Esophagus squamous epithelium (tissue), 5 donors: ENCODE measurements around the gene ADARB2. TPM values are rescaled to one million over a fixed set of nuclear protein-coding genes. Genes with fewer than 3 reads are reported as not detected.
A peak's percentile ranks its signal among the peaks of the same experiment; 100 is the strongest.

ENCODE experiments used
- DNase-seq: peaks from one replicate; lab custom pipeline; 2025; lab: John Stamatoyannopoulos, UW
- H3K27ac ChIP-seq, 4 donors: fragments of 200-600 bp; sonication (generic); one replicate each; pipeline ENCODE4 v1.5.1; 2016 to 2019; ENCODE audit warnings: mild to moderate bottlenecking in 1 of 4
- H3K27me3 ChIP-seq, 4 donors: fragments of 200-600 bp; sonication (generic); 1 replicate in 3 of 4; 2 replicates in 1 of 4; pipeline versions ENCODE4 v1.5.1 to v1.6.0; 2017 to 2021; ENCODE audit warnings: antibody characterized with exemption in 1 of 4
- H3K36me3 ChIP-seq, 3 donors: fragments of 200-600 bp; sonication (generic); one replicate each; pipeline ENCODE4 v1.5.1; 2016 to 2019
- H3K4me1 ChIP-seq, 3 donors: fragments of 200-600 bp; sonication (generic); one replicate each; pipeline ENCODE4 v1.5.1; 2017 to 2019
- H3K4me3 ChIP-seq, 4 donors: fragments of 200-600 bp; sonication (generic); 1 replicate in 3 of 4; 2 replicates in 1 of 4; pipeline ENCODE4 v1.5.1; 2016 to 2019; ENCODE audit warnings: mild to moderate bottlenecking in 2 of 4, moderate library complexity in 1 of 4
- H3K9me3 ChIP-seq, 3 donors: fragments of 200-600 bp; sonication (generic); one replicate each; pipeline ENCODE4 v1.5.1; 2016 to 2019
- POLR2A ChIP-seq, 4 donors: fragments of 450-650 bp; IDR thresholded peaks; one replicate each; pipeline ENCODE4 v1.6.1; 2017; ENCODE audit warnings: antibody characterized with exemption in 4 of 4, mild to moderate bottlenecking in 4 of 4, moderate library complexity in 3 of 4
- WGBS, 2 donors: methylation state at CpG; one replicate each; pipeline ENCODE4 v1.1.5; 2018; 5-methylcytosine and 5-hydroxymethylcytosine counted together
- intact Hi-C: fragments of 100-400 bp; cut with DNase I; formaldehyde crosslinking; loops from one replicate; pipeline ENCODE4 v1.15.0; 2022
- total RNA-seq, 4 donors: library from RNA; depleted of rRNA; stranded (reverse); fragments of >200 nt; gene quantifications; one replicate each; pipeline ENCODE4 v1.1.0, GENCODE V29; 2016
- TF ChIP-seq, protein P1 (sequence below), 6 experiments: fragments of 450-650 bp in 4 of 6; fragments of 200-600 bp in 2 of 6; sonication (generic) in 2 of 6; IDR thresholded peaks; one replicate each; pipeline ENCODE4 v1.5.1; 2016 to 2019; ENCODE audit warnings: antibody characterized with exemption in 6 of 6, mild to moderate bottlenecking in 4 of 6, moderate library complexity in 4 of 6
- donor health status: DM: yes; HTN: yes; CAD: no.

The ADARB2 gene
- total RNA-seq, 4 donors from 2014 or later: 0.21 to 3.5 (median 1.5) TPM

DNA sequence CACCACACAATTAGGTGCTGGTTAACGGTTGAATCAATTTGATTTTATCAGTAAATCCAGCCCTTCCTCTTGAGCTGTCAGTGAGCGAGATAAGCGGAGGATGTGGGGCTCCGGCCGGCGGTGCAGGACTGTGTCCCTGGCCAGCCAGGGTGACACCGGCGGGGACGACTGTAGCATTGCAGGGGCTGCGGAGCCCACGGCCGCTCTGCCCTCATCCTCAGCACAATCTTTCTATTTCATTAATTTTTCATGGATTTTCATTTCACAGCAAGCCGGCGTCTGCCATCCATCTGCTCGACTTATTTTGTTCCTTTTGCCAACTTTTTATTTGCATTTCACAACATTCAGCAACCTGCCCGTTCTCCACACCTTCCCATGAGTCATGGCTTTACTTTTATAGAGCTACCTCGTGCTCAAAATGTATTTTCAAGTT is 4.7 kb downstream of the ADARB2 start:
- Histone ChIP-seq H3K4me3 (peak overlapping the region; percentile 13 to 54 (median 30)), H3K4me1 (peaks cover 3 to 39% (median 8%) of the 10 kb centered on the region in 3 donors), H3K36me3 (no peaks in the 10 kb centered on the region), H3K9me3 (no peaks in the 10 kb centered on the region), H3K27ac (no peak overlapping the region), H3K27me3 (peaks cover 0 to 64% (median 7%) of the 10 kb centered on the region in 4 donors)
- 19 to 33% methylated on average over 17 of the region's 17 CpGs for WGBS, 2 donors
- intact Hi-C loops: no loop called here
- no peak for DNase-seq
- no peak for TF ChIP-seq POLR2A (IDR thresholded peaks at IDR 0.05)
- TF ChIP-seq, protein P1, sequence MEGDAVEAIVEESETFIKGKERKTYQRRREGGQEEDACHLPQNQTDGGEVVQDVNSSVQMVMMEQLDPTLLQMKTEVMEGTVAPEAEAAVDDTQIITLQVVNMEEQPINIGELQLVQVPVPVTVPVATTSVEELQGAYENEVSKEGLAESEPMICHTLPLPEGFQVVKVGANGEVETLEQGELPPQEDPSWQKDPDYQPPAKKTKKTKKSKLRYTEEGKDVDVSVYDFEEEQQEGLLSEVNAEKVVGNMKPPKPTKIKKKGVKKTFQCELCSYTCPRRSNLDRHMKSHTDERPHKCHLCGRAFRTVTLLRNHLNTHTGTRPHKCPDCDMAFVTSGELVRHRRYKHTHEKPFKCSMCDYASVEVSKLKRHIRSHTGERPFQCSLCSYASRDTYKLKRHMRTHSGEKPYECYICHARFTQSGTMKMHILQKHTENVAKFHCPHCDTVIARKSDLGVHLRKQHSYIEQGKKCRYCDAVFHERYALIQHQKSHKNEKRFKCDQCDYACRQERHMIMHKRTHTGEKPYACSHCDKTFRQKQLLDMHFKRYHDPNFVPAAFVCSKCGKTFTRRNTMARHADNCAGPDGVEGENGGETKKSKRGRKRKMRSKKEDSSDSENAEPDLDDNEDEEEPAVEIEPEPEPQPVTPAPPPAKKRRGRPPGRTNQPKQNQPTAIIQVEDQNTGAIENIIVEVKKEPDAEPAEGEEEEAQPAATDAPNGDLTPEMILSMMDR (IDR thresholded peaks at IDR 0.05): no peak

DNA sequence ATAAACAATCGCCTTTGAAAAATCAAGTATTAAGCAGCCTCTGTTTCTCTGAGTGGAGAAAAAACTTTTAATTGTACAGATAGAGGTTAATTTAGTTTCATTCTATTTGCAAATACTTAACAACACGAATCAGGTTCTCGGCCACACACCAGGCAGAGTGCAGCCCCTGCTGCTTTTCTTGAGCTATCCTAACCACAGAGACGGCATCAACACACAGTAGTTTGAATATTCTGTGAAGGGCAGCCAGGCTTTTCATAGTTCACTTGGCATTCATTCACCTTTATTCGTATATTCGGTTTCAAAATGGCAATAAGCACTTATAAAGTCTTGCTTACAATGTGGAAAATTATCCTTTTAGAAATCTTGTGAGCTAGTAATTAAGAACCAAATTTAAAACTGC is 5.7 kb downstream of the ADARB2 start:
- Histone ChIP-seq H3K9me3 (no peaks in the 10 kb centered on the region), H3K27me3 (peaks cover 0 to 61% (median 6%) of the 10 kb centered on the region in 4 donors), H3K27ac (no peak overlapping the region), H3K4me1 (peaks cover 0 to 30% (median 2%) of the 10 kb centered on the region in 3 donors), H3K4me3 (no peak overlapping the region), H3K36me3 (no peaks in the 10 kb centered on the region)
- WGBS, 2 donors: 75 to 85% methylated on average over 6 of the region's 6 CpGs
- no peak for TF ChIP-seq POLR2A (IDR thresholded peaks at IDR 0.05)
- TF ChIP-seq, protein P1 (IDR thresholded peaks at IDR 0.05): no peak
- intact Hi-C loops: no loop called here
- DNase-seq: no peak

DNA sequence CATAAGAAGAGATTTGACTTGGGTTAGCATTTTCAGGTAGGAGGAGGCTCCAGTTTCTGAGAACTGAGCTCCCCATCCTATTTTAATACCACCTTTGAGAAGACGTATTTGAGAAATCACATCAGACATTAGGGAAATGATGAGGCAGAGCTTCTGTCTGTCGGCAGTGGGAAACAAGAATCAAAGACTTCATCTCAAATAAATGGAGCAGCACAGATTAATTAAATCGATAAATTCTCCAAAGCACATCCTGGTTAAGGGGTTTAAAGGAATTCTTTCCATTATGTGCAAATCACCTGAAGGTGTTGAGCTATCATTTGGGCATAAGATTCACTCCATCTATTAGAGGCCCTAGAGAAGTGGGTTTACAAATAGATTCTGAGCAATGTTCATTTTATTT is 7.6 kb downstream of the ADARB2 start:
- Histone ChIP-seq H3K27me3 (peaks cover 0 to 46% (median 2%) of the 10 kb centered on the region in 4 donors), H3K9me3 (no peaks in the 10 kb centered on the region), H3K27ac (no peak overlapping the region), H3K36me3 (no peaks in the 10 kb centered on the region), H3K4me1 (peaks cover 0 to 24% (median 0%) of the 10 kb centered on the region in 3 donors), H3K4me3 (no peak overlapping the region)
- DNase-seq: no peak
- 71 to 79% methylated on average over 3 of the region's 3 CpGs for whole genome bisulfite sequencing, 2 donors
- intact Hi-C loops: no loop called here
- TF ChIP-seq, protein P1 (IDR thresholded peaks at IDR 0.05): no peak
- no peak for TF ChIP-seq POLR2A (IDR thresholded peaks at IDR 0.05)

DNA sequence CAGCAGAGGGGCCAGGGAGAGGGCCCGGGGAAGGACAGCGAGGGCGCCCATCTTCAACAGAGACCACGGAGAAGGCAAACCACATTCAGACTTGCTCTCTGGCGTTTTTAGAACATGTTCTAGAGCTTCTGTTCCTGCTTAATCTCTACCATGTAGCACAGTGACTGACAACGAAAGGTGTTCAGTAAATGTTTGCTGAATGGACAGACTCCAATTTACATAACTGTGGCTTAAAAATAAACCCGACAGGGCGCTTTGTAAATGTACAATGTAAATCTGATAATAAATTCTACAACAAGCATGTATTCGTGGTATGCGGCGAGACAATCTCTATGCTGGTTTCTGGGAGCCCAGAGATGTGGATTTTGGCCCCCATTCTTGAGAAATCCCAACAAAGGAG is 10.5 kb downstream of the ADARB2 start:
- TF ChIP-seq POLR2A (IDR thresholded peaks at IDR 0.05): no peak
- TF ChIP-seq, protein P1 (IDR thresholded peaks at IDR 0.05): no peak
- H3K27ac ChIP-seq: no peak overlapping the region
- no peaks in the 10 kb centered on the region for H3K9me3 ChIP-seq
- H3K4me1 ChIP-seq: peaks cover 0 to 12% (median 0%) of the 10 kb centered on the region in 3 donors
- H3K27me3 ChIP-seq: peaks cover 0 to 30% (median 0%) of the 10 kb centered on the region in 4 donors
- H3K4me3 ChIP-seq: no peak overlapping the region
- 77 to 84% methylated on average over 11 of the region's 11 CpGs for WGBS, 2 donors
- H3K36me3 ChIP-seq: no peaks in the 10 kb centered on the region
- intact Hi-C loops: no loop called here
- no peak for DNase-seq

DNA sequence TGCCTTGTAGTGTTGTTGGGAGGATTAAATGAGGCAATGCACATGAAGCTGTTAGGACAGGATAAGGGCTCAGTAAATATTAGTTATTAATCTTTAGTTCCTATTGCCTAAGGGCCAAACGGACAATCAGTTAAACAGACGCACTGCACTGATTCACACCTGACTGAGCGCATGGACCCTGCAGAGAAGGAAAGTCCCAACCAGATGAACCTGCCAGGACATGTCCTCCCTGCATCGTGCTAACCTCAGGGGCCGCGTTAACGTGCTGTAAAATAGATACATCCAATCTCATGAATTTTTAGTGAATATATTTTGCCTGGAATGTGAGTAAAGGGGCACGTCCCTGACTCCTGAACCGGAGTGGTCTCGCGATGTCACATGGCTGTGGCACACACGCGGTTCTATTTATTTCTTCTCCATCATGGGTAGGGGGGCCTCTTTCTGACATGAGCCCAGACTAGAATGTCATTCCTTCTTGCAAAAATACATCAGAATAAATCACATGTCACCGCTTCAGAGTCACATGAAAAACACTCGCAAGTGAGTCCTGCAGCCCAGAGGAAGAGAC is 12.3 kb downstream of the ADARB2 start:
- TF ChIP-seq, protein P1 (IDR thresholded peaks at IDR 0.05): no peak
- no peak for TF ChIP-seq POLR2A (IDR thresholded peaks at IDR 0.05)
- DNase-seq: no peak
- no peaks in the 10 kb centered on the region for H3K9me3 ChIP-seq
- H3K27me3 ChIP-seq: peaks cover 0 to 13% (median 0%) of the 10 kb centered on the region in 4 donors
- intact Hi-C loops: no loop called here
- H3K27ac ChIP-seq: no peak overlapping the region
- no peaks in the 10 kb centered on the region for H3K36me3 ChIP-seq
- 56 to 88% methylated on average over 13 to 14 of the region's 15 CpGs for WGBS, 2 donors
- H3K4me3 ChIP-seq: no peak overlapping the region
- H3K4me1 ChIP-seq: peaks cover 0 to 12% (median 0%) of the 10 kb centered on the region in 3 donors
